Stimulated activated CD4-positive, alpha-beta T cell treated with anti-CD3 and anti-CD28 coated beads, Interleukin-2, amount 100 ng/mL, for 48 hours (primary cell): ENCODE measurements around the gene AGBL2.

ENCODE experiments used
- DNase-seq, 2 donors: peaks; one replicate each; pipeline ENCODE4 v3.0.0-alpha.2; 2020

AGBL2 gene

GRCh38 chr11:47620836-47621378 is 94.3 kb downstream of the AGBL2 start:
- no peak for DNase-seq

- DNase-seq, result no peak
These were observed 97.8 kb downstream of the AGBL2 start for GRCh38 chr11:47617417-47617809.

GRCh38 chr11:47616726-47617416 is 98.3 kb downstream of the AGBL2 start:
- no peak for DNase-seq

GRCh38 chr11:47615249-47615648 is 99.9 kb downstream of the AGBL2 start:
- no peak for DNase-seq

GRCh38 chr11:47611348-47611794 is 103.8 kb downstream of the AGBL2 start:
- DNase-seq, result no peak

GRCh38 chr11:47609675-47610074 is 105.5 kb downstream of the AGBL2 start:
- DNase-seq, result no peak
